ENCODE data around the gene PGAM2.

- no peak for TF ChIP-seq CTCF (IDR thresholded peaks at IDR 0.05)
- no peak for TF ChIP-seq EP300 (IDR thresholded peaks at IDR 0.05)
These were observed 18.4 kb upstream of the PGAM2 start for GRCh38 chr7:44083796-44084195.

All from gastroesophageal sphincter (tissue), 3 donors.